HG02588 (cell line): ENCODE data around the gene LRPPRC.
"Not testable (repeated sequence)": the region's sequence is repeated elsewhere in the genome, so short reads cannot be mapped to it uniquely, and the experiment has no call there.

Experiments
- ATAC-seq: cut with Tn5 transposase; IDR thresholded peaks from one replicate; pipeline ENCODE4 v1.9.1; 2021; ENCODE audit warnings: mild to moderate bottlenecking, moderate library complexity; ENCODE audit not compliant: unreplicated experiment

The LRPPRC gene

DNA sequence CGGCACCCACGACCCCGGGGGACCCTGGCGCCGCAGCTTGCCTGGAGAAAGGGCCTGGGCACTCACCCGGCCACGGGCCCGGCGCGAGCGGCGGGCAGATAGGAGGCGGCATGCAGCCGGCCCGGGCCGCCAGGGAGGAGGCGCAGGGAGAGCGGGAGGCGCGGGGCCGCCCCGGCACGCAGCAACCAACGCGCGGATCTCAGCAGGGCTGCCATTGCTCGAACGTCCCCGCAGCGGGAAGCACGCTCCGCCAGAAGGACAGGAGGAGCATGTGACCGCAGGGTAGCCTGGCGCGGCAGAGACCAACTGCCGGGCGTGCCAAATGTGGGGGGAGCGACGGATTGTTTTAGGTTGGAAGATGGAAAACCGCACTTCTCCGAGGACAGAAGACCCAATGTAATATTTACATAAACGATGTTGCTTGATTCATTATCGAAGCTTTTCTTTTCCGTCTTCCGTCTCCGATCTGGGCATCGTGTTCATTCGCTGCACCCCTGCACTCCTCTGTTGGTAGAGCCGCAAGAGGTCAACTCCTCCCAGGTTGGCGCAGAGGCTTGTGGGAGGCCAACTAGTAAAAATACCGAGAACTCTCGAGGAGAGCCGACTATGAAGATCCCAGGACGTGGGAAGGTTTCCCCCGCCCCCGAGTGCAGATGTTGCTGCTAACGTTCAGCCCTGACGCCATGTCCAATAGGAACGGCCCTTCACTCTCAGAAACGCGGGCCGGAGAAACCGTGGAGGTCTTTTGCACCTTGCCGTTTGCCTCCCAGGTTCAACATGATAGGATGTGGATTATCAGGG, at the start of gene LRPPRC:
TSS of gene LRPPRC (minus strand) at position 257 of the 801 bp plus-strand sequence. CDS start at position 215, 42 bp downstream.
- peak; percentile 94 for ATAC-seq

DNA sequence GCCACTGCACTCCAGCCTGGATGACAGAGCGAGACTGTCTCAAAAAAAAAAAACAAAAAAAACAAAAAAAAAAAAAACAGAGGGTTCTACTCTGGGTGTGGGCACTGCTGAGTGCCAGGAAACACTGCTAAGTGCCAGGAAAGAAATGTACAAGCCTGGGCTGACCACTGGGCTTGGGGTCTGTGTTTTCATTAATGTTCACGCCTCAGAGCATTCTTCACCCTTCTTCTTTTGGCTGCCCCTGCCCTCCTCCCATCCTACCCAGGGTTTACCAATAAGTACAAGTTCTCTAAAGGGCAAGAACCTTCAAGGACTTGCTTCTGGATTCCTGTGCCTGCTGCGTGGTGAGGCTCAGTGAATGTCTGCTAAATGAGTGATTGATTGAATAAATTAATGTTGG, 49.3 kb upstream of the LRPPRC start:
- no peak for ATAC-seq

DNA sequence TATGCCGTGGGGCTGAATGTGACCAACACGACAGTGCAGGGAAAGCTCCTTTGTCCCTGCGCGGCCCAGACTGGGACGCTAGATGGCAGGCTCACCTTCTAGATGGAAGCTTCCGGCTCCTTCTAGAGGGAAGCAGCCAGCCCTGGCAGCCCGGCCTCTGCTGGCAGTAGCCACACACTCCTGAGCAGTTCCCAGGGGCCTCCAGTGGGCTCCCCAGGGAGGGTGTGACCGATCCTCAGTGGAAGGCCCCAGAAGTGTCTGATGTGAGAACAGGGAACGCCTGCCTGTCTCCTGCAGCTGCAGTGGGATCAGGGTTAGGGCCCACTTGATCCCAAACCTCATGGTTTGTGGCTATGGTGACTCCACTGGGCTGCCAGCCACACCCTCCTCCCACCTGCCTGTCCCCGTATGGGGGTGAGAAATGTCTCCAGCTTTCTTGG, 48.5 kb upstream of the LRPPRC start:
- peak; percentile 97 for ATAC-seq

DNA sequence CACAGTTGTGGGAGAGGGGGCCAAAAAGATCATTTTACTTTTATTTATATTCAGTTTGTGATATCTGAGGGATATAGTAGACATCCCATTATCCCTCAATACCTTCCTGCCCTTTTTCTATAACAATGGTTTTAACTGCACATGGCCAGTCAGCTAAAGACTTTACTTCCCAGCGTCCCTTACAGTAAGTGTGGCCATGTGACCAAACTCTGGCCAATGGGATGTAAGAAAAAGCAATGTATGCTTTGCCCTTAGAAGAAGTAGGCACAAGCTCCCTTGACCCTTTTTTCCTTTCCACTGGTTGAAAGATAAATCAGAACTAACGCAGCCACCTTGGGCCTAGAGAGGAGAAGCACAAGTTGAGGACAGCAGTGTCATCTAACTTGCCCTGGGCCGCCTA, 44.6 kb upstream of the LRPPRC start:
- no peak for ATAC-seq

DNA sequence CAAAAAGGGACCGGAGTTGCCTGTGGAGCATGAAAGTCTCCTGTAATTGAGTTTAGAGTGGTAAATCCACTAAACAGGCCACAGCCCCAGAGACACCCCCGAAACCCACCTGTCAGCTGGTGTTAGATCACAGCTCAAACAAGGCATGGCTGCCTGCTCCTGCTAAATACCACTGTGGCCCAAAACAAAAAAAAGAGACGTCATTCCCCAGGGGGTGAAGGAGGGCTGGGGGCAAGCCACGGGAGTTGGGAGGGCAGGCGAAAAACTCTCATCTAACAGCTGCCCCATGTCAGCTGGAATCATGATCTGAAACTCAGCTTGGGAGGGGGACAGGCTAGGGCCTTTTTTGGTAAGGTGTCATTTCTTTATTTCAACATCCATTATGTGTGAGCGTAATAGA, 42.5 kb upstream of the LRPPRC start:
- no peak for ATAC-seq

DNA sequence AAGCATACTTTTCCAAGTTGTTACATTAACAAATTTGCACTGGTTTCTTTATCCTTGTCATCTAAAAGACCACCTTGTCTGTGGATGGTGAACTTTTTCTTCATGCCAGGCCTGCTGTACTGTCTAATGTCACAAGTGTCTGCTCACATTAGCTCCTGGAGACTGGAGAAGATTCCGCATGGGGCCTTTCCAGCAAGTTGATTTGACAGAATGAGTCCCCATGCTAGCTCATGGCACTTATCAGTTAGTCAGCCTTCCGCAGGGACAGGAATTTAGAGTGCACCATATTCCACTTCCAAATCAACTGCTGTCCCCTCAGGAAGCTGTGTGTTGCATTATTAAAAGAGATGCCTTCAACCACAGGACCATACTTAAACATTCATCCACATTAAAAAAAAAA, 41.4 kb upstream of the LRPPRC start:
- no peak for ATAC-seq

DNA sequence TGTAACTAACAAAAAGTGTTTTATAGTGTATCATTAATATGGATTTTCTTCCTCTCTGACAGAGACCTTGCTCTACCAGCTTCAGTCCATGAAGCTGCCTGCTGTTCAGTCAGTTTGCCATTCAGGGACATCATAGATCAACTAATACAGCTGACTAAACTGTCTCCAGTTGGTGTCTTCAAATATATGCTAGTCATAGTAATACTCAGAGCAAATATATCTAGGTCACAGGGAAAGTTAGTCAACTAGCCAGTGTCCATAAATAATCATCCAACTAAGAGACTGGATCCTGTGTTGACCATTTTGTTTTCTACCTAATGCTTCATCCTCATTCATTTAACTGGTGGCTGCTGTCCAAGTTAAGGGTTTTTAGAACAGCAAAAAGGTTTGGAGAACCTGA, 38.2 kb upstream of the LRPPRC start:
- ATAC-seq: no peak

DNA sequence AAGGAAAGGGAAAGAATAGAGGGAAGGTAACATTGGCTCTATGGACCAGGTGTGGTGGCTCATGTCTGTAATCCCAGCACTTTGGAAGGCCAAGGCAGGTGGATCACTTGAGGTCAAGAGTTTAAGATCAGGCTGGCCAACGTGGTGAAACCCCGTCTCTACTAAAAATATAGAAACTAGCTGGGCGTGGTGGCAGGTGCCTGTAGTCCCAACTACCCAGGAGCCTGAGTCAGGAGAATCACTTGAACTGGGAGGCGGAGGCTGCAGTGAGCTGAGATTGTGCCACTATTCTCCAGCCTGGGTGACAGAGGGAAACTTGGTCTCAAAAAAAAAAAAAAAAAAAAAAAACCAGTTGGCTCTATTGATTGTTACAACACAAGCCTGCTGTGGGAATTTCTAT, 31.3 kb upstream of the LRPPRC start:
- not testable (repeated sequence) for ATAC-seq

DNA sequence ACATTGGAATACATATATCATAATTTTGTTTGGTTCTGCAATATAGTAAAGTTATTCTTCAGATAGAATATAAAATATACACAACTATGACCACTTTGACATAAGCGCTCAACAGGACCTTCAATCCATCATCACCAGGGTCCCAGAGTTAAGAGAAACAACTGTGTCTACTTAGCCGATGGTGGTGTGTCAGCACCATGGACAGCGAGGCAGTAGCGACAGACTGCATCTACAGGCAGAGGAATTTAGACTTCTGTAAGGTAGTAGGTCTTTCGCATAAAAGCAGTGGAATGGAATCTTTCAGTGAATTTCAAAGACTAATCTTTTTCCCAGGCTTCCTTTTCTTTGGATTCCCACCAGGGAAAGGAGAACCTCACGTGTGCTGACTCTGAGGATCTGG, 20.5 kb upstream of the LRPPRC start:
- no peak for ATAC-seq

DNA sequence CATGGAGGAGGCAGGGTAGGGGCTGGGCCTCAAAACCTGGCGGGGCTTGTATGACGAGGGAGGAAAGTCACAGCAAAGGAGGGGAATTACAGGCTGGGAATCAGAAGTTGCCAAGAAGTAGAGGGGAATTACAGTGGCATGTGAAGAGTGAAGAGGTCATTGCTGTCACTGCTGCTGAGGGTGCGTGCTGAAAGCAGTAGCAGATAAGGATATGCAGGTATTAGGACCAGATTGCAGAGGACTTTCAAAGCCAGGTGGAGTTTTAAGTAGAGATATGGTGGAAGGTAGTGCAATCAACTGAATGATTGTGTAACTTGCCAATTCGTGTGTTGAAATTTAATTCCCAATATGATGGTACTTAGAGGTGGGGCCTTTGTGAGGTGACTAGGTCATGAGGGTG, 19.4 kb upstream of the LRPPRC start:
- ATAC-seq: no peak

DNA sequence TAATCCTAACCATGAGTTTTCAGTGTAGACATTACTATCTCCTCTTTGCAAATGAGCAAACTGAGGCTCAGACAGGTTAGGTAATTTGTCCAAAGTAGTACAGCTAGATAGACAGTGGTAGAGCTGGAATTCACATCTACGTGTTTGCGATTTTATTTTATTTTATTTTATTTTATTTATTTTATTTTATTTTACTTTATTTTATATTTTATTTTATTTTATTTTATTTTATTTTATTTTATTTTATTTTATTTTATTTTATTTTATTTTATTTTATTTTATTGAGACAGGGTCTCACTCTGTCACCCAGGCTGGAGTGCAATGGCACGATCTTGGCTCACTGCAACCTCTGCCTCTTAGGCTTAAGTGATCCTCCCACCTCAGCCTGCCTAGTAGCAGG, 17.4 kb upstream of the LRPPRC start:
- ATAC-seq: not testable (repeated sequence)

DNA sequence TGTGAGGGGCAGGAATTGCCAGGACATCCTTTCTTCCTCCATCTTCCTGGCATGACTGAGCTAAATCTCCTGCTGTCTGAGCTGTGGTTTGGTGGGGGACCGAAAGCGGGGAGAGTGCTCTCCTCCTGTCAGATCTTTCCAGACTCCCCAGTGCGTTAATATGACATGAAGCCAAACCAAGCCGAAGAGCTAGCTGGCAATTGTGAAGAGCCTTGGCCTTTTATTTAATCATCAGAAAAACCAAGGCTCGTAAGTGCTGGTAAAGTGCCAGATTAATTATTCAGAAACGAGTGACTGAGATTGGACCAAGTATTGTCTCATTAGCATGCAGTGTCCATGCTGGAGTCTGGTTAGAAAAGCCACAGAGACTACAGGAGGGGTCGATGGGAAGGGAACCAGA, 14.5 kb upstream of the LRPPRC start:
- no peak for ATAC-seq

DNA sequence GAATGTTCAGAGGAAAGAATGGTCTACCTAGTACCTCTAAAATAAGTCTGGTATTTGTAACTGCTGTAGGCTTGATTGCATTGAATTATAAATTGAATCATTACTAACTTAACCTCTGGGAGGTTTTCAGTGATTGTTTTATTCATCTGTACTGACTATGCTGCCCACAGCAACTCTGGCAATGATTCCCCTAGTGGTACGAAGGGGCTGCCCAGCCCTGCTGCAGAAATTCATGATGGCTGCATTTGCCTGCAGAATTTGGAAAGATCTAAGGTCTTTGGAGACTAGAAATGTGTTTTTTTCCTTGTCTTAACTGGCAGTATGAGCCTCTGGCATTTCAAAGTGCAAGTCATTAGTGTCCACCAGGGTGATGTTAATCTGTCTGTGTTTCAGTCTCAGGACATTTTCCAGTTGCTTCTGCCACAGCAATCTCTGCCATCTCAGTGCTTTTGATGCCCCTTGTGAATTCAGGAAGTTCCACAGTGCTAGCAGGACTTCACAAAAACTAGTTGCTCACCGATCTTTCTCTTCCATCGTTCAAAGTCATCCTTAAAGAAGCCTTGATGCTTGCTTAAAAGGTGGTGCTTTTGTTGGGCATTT, 13.4 kb upstream of the LRPPRC start:
- no peak for ATAC-seq

DNA sequence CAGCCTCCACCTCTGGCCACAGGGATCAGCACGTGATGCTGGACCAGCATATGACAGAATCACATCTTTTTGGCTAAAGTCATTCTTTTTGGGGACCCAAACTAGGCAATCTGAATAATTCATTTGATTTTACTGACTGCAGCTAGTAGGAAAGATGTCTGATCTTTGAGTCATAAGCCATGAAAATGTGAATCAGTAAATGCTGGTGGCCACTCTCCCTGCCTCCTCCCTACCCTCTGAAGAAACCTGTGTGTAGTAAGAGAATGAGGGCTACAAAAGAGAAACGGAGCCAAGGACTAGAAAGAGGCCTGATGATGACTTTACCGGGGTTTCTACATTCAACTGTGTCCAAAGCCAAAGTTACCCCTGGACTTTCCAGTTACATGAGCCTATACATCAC, 10.1 kb upstream of the LRPPRC start:
- no peak for ATAC-seq

DNA sequence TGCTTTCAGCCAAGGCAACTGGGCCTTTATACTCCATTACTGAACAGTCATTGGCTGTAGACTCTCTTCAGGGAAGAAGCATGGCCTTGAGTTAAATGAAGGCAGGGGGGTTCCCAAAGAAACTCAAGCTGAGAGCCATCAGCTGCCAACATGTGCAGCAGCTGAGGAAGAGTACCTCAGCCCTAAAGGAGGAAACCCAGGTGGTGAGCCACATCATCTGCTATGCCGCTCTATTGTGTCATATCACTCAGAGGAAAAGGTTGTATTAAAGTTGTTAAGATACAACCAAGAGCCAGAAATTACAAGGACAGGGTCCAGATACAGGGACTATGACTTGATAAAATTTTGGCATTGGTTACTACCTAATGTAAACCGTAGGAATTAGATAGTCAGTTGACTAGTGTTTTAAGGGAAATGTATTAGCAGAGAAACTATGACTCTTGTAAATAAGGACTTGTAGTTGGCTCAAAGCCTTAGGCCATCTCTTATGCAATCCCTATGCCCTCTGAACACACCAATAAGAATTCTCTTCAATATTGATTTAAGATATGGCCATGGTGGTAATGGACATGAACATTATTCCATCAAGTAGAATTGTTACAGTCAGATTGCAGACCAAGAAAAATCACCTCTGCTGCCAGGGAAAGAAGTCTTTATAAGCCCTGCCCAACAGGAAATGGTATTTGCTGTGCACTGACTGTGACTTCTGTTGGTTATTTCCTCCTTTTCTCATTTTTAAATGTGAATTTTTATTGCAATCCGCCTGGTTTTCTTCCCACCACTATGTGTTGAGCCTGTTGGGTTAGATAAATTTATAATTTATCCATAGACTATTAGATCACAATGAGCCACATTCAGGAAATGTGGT, 9.2 kb upstream of the LRPPRC start:
- ATAC-seq: no peak

DNA sequence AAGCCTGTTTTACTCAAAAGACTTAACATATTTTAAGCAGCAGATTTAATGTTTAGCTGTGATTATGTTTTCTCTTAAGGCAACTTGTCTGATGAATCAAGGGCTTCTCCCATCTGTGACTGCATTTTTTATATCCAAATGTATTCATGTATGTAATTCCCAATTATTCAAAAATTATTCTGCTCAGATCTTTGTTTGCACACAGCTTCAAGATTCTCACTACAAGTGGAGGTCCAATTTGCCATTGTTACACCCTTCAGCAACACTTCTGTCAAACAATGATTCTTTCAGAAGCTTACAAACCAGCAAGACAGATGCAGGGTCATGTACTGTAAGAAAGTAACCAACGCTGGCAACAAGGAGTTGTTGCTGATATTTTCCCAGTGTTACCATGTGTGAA, 5.9 kb upstream of the LRPPRC start:
- no peak for ATAC-seq

DNA sequence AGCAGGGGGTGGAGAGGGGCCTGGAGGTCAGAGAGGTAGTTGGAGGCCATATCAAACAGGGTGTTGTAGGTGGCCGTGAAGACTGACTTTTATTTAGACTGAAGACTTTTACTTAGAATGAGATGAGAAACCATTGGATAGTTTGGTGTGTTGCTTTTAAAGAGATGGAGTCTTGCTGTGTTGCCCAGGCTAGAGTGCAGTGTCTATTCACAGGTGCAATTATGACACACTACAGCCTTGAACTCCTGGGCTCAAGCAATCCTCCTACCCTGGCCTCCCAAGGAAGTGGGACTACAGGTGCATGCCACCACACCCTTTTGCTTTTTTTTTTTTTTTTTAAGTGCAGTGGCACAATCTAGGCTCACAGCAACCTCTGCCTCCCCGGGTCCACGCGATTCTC, 2.5 kb upstream of the LRPPRC start:
- ATAC-seq: no peak

DNA sequence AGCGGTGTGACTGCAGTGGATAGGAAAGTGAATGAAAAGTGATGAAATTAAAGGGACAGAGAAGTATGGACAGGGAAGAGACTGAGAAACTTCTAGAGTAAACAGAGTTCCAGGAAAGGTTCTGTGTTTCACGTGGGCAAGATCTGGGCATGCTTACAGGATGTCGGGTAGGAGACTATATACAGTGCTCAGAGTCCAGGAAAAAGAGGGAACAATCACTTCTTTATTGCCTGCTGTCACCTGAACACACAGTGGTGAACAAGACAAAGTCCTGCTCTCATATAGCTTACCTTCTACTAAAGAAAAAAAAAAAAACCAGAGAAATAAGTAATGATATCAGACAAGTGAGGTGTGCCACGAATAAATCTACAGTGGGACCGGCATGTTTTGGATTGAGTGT, 2.4 kb downstream of the LRPPRC start:
- no peak for ATAC-seq

DNA sequence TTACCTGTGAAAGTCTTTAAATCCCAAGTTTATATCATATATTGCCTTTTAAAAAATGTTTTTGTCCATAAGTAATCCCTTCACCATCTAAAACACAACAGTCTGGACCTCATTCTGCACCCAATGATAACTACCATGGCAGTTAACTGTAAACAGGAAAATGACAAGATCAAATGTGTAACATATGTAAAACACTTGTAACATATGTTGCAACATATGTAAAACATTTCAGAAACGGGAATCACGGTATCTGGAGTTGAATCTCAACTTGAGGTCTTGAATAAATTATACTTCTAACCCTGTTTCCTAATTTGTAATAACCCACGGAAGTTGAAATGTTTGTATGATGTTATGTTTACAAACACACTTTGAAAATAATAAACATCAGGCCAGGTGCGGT, 6.2 kb downstream of the LRPPRC start:
- no peak for ATAC-seq

DNA sequence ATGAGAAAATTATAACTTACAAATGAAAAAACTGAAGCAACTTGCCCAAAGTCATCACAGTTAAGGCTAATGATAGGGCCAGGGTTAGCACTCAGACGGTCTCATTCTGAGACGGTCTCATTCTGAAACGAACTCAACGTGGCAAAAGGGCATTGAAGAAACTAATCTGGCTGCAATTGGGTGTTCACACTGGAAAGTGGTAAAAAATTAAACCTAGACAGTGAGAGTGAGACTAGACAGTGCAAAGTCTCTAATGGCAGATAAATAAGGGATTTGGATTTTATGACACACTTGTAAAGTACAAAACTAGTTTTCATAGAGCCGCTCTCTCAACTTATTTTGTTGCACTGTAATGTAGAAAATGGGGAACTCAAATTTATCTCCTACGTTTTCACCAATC, 9.2 kb downstream of the LRPPRC start:
- no peak for ATAC-seq

DNA sequence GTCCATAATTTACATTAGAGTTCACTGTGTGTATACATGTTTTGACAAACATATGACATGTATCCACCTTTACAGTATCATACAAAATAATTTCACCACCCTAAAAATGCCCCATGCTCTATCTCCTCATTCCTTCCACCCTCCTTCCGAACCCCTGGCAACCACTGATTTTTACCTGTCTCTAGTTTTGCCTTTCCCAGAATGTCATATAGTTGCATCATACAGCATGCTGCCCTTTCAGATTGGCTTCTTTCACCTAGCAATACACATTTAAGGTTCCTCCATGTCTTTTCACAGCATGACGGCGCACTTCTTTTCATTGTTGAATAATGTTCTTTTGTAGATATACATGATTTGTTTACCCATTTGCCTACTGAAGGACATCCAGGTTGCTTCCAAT, 10.4 kb downstream of the LRPPRC start:
- ATAC-seq: no peak

DNA sequence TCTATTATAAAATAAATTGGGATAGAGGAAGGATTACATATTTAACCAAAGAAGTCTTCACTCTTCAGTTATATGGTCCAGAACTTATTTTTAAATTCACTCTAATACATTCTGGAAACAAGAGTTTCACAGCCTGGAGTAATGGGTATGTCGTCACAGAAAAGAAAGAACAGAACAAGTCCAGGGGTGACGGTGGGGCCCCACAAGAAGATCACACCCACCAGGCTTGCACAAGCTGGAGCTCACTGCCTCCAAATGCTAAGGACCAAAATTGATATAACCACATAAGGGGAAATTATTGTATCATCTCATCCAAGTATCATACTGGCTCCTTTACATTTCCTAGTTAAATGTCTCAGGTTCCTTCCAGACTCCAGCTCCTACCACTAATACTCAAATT, 11.3 kb downstream of the LRPPRC start:
- ATAC-seq: no peak
